Neural cell (in vitro differentiated cells): ENCODE data around the gene PTN.

Experiments used
- EP300 ChIP-seq: fragments of 450-650 bp; conservative IDR thresholded peaks from 2 replicates; pipeline ENCODE4 v1.6.1; 2014; ENCODE audit warnings: antibody characterized with exemption, mild to moderate bottlenecking, moderate library complexity; ENCODE audit not compliant: poor library complexity, severe bottlenecking
- EZH2 ChIP-seq: fragments of 200-600, 300-800 bp; shearing (Covaris generic), sonication (generic); IDR thresholded peaks from 2 replicates; pipeline ENCODE4 v1.6.1; 2014; ENCODE audit warnings: antibody characterized with exemption, low read length, borderline replicate concordance, mild to moderate bottlenecking; ENCODE audit not compliant: insufficient read depth, poor library complexity, severe bottlenecking
- RAD21 ChIP-seq: fragments of 450-650 bp; conservative IDR thresholded peaks from 2 replicates; pipeline ENCODE4 v1.6.1; 2014; ENCODE audit warnings: antibody characterized with exemption, mild to moderate bottlenecking, moderate library complexity
- SMC3 ChIP-seq: fragments of 450-650 bp; conservative IDR thresholded peaks from 2 replicates; pipeline ENCODE4 v1.6.1; 2014; ENCODE audit warnings: antibody characterized with exemption, mild to moderate bottlenecking, moderate library complexity; ENCODE audit not compliant: poor library complexity
- TAF1 ChIP-seq: IDR thresholded peaks from 2 replicates; pipeline ENCODE4 v1.6.1; 2012; ENCODE audit warnings: low read depth
- TF ChIP-seq, protein P1 (sequence below): fragments of 450-650 bp; IDR thresholded peaks from 2 replicates; pipeline ENCODE4 v1.5.1; 2014; ENCODE audit warnings: antibody characterized with exemption, mild to moderate bottlenecking, moderate library complexity; ENCODE audit not compliant: poor library complexity, severe bottlenecking
- TF ChIP-seq, protein P2 (sequence below): IDR thresholded peaks from 2 replicates; pipeline ENCODE4 v1.6.1; 2012; ENCODE audit warnings: borderline replicate concordance

DNA sequence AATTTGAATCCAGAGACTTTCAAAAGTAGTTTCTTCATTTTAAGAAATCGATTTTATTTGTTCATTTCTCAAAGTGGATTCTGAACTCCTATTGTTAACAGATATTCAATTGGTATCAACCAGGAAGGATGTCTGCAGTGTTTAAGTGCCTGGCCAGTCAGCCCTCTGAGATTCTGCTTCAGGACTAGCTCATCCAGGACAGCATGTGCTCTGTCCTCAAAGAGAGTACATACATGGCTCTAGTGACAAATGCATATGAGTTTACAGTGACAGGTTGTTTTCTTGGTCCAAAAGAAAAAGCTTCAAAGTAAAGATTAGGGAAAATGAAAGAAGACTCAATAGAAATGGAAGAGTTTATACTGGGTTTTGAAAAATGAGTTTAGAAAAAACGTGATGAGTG lies 8.4 kb upstream of the PTN start:
- TF ChIP-seq, protein P1, sequence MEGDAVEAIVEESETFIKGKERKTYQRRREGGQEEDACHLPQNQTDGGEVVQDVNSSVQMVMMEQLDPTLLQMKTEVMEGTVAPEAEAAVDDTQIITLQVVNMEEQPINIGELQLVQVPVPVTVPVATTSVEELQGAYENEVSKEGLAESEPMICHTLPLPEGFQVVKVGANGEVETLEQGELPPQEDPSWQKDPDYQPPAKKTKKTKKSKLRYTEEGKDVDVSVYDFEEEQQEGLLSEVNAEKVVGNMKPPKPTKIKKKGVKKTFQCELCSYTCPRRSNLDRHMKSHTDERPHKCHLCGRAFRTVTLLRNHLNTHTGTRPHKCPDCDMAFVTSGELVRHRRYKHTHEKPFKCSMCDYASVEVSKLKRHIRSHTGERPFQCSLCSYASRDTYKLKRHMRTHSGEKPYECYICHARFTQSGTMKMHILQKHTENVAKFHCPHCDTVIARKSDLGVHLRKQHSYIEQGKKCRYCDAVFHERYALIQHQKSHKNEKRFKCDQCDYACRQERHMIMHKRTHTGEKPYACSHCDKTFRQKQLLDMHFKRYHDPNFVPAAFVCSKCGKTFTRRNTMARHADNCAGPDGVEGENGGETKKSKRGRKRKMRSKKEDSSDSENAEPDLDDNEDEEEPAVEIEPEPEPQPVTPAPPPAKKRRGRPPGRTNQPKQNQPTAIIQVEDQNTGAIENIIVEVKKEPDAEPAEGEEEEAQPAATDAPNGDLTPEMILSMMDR = no peak
- TF ChIP-seq EZH2 (no peak), EP300 (no peak), SMC3 (no peak), RAD21 (no peak), TAF1 (no peak)
- TF ChIP-seq, protein P2, sequence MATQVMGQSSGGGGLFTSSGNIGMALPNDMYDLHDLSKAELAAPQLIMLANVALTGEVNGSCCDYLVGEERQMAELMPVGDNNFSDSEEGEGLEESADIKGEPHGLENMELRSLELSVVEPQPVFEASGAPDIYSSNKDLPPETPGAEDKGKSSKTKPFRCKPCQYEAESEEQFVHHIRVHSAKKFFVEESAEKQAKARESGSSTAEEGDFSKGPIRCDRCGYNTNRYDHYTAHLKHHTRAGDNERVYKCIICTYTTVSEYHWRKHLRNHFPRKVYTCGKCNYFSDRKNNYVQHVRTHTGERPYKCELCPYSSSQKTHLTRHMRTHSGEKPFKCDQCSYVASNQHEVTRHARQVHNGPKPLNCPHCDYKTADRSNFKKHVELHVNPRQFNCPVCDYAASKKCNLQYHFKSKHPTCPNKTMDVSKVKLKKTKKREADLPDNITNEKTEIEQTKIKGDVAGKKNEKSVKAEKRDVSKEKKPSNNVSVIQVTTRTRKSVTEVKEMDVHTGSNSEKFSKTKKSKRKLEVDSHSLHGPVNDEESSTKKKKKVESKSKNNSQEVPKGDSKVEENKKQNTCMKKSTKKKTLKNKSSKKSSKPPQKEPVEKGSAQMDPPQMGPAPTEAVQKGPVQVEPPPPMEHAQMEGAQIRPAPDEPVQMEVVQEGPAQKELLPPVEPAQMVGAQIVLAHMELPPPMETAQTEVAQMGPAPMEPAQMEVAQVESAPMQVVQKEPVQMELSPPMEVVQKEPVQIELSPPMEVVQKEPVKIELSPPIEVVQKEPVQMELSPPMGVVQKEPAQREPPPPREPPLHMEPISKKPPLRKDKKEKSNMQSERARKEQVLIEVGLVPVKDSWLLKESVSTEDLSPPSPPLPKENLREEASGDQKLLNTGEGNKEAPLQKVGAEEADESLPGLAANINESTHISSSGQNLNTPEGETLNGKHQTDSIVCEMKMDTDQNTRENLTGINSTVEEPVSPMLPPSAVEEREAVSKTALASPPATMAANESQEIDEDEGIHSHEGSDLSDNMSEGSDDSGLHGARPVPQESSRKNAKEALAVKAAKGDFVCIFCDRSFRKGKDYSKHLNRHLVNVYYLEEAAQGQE = no peak
